K562 (cell line): Measurements from ENCODE around the gene ST6GALNAC2. TPM values are rescaled to one million over a fixed set of nuclear protein-coding genes. Genes with fewer than 3 reads are reported as not detected.

Experiments
- ARNT ChIP-seq, 2 experiments: fragments of 450-650 bp; IDR thresholded peaks; 2 replicates each; pipeline ENCODE4 v1.6.1; 2016; ENCODE audit warnings: mild to moderate bottlenecking in 1 of 2
- HMGN3 ChIP-seq: IDR thresholded peaks from 2 replicates; pipeline ENCODE4 v1.6.1; 2011; ENCODE audit warnings: borderline replicate concordance, low read depth, mild to moderate bottlenecking, mixed read lengths, low read length; ENCODE audit not compliant: insufficient read length; ENCODE audit errors: extremely low read depth
- JUND ChIP-seq, 2 experiments: IDR thresholded peaks; 2 replicates in 1 of 2; 3 replicates in 1 of 2; pipeline ENCODE4 v1.6.1; 2011; ENCODE audit warnings: borderline replicate concordance in 2 of 2, low read depth in 2 of 2, low read length in 2 of 2, improper control_type of control experiment in 1 of 2, missing biosample characterization in 1 of 2, missing genetic modification characterization in 1 of 2, missing genetic modification reagents in 1 of 2
- MYC ChIP-seq, 2 experiments: fragments of 250-450 bp in 1 of 2; sonication (Bioruptor Pico) in 1 of 2; IDR thresholded peaks; 2 replicates each; pipeline versions ENCODE4 v1.5.1 to v1.6.1; 2012 to 2021; ENCODE audit warnings: low read depth in 2 of 2, borderline replicate concordance in 1 of 2, improper control_type of control experiment in 1 of 2, low read length in 1 of 2, mild to moderate bottlenecking in 1 of 2, moderate library complexity in 1 of 2
- polyA plus RNA-seq, 8 experiments: library from polyadenylated mRNA; depleted of rRNA in 4 of 8; stranded (reverse) in 5 of 8; unstranded in 3 of 8; fragments of >200 nt; fragmentation: Nextera tagmentation in 2 of 8; fragmentation: Illumina TruSeq in 1 of 8; extraction: Ambion mirVana in 2 of 8; extraction: Trizol in 1 of 8; gene quantifications; 2 replicates each; pipeline versions ENCODE4 v1.2.1 to v1.2.3, GENCODE V29; 2011 to 2014; ENCODE audit warnings: inconsistent platforms in 1 of 8, missing spikeins in 1 of 8
- total RNA-seq, 7 experiments: library from RNA; depleted of rRNA in 6 of 7; stranded (reverse); fragments of >200 nt in 6 of 7; fragmentation: Illumina TruSeq in 2 of 7; extraction: Trizol in 2 of 7; gene quantifications; 2 replicates each; pipeline versions ENCODE4 v1.2.1 to v1.2.3, GENCODE V29; 2011 to 2021; ENCODE audit warnings: low replicate concordance in 1 of 7
- TF ChIP-seq, protein P1 (sequence below), 2 experiments: IDR thresholded peaks; 2 replicates each; pipeline ENCODE4 v1.6.1; 2012; ENCODE audit warnings: improper control_type of control experiment in 2 of 2, low read depth in 2 of 2, low read length in 2 of 2, borderline replicate concordance in 1 of 2
- TF ChIP-seq, protein P2 (sequence below), 2 experiments: fragments of 250-450 bp in 1 of 2; fragments of 450-650 bp in 1 of 2; sonication (Bioruptor Pico) in 1 of 2; IDR thresholded peaks; 2 replicates each; pipeline versions ENCODE4 v1.6.1 to v1.8.0; 2016 to 2021; ENCODE audit warnings: mild to moderate bottlenecking in 2 of 2, moderate library complexity in 2 of 2, missing compliant biosample characterization in 1 of 2, missing genetic modification characterization in 1 of 2
- TF ChIP-seq, protein P3 (sequence below): fragments of 450-650 bp; IDR thresholded peaks from 2 replicates; pipeline ENCODE4 v1.6.1; 2018; ENCODE audit not compliant: partially characterized antibody
- TF ChIP-seq, protein P4 (sequence below): fragments of 450-650 bp; IDR thresholded peaks from 2 replicates; pipeline ENCODE4 v1.6.1; 2016

ST6GALNAC2 gene
- total and polyA plus RNA-seq, 9 of the 15 experiments (the other 6 are each of a cell fraction or from before 2014, with no cell fraction given): 0.18 TPM; not detected in 8

DNA sequence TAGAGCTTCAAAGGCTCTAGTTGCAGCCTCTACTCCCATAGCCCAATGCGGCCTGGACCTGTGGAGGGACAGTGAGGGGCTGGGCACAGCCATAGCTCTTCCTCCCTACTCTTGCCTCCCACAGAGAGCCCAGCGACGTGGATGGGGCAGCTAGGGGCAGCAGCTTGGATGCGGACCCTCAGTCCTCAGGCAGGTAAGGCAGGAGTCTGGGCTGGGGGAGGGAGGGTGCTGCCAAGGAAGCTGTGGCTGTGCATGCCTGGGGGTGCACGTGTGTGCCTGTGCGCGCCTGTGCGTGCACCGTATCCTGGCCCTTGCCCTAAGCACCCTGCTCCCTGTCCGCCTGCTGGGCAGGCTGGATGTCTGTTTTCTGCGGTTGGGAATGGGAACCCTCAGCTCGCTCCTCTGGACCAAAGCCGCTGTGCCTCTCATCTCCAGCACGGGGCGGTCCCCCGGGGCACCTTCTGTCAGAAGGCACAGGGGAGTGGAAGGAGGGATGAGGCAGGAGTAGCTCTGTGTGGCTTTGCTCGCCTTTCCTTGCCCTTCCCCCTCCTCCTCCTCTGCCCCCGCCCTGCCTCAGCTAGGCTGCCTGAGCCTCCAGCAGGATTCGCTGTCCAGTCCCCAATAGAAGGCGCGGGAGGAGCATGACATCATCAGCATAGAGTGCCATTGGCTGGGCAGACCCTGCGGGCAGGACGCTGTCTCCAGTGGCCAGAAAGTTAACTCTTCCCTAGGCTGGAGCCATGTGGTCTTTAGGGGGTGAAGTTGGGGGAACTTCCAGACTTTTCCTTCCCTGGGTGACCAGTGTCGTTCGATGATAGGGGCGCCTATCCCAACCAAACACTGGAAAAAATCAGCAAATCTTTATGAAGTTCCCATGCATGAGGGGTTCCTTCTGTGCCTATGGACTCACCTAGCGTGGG lies 45.0 kb downstream of the ST6GALNAC2 start (continued):
- TF ChIP-seq, protein P1, sequence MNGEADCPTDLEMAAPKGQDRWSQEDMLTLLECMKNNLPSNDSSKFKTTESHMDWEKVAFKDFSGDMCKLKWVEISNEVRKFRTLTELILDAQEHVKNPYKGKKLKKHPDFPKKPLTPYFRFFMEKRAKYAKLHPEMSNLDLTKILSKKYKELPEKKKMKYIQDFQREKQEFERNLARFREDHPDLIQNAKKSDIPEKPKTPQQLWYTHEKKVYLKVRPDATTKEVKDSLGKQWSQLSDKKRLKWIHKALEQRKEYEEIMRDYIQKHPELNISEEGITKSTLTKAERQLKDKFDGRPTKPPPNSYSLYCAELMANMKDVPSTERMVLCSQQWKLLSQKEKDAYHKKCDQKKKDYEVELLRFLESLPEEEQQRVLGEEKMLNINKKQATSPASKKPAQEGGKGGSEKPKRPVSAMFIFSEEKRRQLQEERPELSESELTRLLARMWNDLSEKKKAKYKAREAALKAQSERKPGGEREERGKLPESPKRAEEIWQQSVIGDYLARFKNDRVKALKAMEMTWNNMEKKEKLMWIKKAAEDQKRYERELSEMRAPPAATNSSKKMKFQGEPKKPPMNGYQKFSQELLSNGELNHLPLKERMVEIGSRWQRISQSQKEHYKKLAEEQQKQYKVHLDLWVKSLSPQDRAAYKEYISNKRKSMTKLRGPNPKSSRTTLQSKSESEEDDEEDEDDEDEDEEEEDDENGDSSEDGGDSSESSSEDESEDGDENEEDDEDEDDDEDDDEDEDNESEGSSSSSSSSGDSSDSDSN (IDR thresholded peaks at IDR 0.05; ENCODE audit: borderline replicate concordance in 1 of 2, low read depth in 2 of 2, low read length in 2 of 2): 0 out of 4 replicates have a peak, but pooled peaks of 1 of the 2 experiments have one; percentile 24
- TF ChIP-seq HMGN3 (peak; percentile 61), ARNT (IDR thresholded peaks at IDR 0.05) (0 out of 4 replicates have a peak, but pooled peaks of 1 of the 2 experiments have one; percentile 12), MYC (IDR thresholded peaks at IDR 0.05; ENCODE audit: low read depth, low read length) (peak; percentile 88), MYC (CRISPR knock-in tag; IDR thresholded peaks at IDR 0.05; ENCODE audit: borderline replicate concordance, low read depth) (no peak), JUND (IDR thresholded peaks at IDR 0.05; ENCODE audit: borderline replicate concordance, low read depth, low read length) (peak; percentile 96), JUND (tag; IDR thresholded peaks at IDR 0.05; ENCODE audit: borderline replicate concordance, low read depth, low read length) (peak; percentile 97)
- TF ChIP-seq, protein P2, sequence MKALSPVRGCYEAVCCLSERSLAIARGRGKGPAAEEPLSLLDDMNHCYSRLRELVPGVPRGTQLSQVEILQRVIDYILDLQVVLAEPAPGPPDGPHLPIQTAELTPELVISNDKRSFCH (CRISPR knock-in tag; IDR thresholded peaks at IDR 0.05): no peak
- TF ChIP-seq, protein P2 (tag; IDR thresholded peaks at IDR 0.05): no peak
- TF ChIP-seq, protein P3, sequence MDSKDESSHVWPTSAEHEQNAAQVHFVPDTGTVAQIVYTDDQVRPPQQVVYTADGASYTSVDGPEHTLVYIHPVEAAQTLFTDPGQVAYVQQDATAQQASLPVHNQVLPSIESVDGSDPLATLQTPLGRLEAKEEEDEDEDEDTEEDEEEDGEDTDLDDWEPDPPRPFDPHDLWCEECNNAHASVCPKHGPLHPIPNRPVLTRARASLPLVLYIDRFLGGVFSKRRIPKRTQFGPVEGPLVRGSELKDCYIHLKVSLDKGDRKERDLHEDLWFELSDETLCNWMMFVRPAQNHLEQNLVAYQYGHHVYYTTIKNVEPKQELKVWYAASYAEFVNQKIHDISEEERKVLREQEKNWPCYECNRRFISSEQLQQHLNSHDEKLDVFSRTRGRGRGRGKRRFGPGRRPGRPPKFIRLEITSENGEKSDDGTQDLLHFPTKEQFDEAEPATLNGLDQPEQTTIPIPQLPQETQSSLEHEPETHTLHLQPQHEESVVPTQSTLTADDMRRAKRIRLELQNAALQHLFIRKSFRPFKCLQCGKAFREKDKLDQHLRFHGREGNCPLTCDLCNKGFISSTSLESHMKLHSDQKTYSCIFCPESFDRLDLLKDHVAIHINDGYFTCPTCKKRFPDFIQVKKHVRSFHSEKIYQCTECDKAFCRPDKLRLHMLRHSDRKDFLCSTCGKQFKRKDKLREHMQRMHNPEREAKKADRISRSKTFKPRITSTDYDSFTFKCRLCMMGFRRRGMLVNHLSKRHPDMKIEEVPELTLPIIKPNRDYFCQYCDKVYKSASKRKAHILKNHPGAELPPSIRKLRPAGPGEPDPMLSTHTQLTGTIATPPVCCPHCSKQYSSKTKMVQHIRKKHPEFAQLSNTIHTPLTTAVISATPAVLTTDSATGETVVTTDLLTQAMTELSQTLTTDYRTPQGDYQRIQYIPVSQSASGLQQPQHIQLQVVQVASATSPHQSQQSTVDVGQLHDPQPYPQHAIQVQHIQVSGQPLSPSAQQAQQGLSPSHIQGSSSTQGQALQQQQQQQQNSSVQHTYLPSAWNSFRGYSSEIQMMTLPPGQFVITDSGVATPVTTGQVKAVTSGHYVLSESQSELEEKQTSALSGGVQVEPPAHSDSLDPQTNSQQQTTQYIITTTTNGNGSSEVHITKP: peak; percentile 67
- TF ChIP-seq, protein P4, sequence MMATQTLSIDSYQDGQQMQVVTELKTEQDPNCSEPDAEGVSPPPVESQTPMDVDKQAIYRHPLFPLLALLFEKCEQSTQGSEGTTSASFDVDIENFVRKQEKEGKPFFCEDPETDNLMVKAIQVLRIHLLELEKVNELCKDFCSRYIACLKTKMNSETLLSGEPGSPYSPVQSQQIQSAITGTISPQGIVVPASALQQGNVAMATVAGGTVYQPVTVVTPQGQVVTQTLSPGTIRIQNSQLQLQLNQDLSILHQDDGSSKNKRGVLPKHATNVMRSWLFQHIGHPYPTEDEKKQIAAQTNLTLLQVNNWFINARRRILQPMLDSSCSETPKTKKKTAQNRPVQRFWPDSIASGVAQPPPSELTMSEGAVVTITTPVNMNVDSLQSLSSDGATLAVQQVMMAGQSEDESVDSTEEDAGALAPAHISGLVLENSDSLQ: peak; percentile 20; the same call in 1 of the 2 replicates
